ENCODE measurements around the gene TWF2. TPM values are rescaled to one million over a fixed set of nuclear protein-coding genes. Genes with fewer than 3 reads are reported as not detected.

Gene TWF2
- total and polyA plus RNA-seq, 2 of the 13 experiments (the other 11 are each of a cell fraction or from before 2014, with no cell fraction given): 45.5 to 108 TPM

DNA sequence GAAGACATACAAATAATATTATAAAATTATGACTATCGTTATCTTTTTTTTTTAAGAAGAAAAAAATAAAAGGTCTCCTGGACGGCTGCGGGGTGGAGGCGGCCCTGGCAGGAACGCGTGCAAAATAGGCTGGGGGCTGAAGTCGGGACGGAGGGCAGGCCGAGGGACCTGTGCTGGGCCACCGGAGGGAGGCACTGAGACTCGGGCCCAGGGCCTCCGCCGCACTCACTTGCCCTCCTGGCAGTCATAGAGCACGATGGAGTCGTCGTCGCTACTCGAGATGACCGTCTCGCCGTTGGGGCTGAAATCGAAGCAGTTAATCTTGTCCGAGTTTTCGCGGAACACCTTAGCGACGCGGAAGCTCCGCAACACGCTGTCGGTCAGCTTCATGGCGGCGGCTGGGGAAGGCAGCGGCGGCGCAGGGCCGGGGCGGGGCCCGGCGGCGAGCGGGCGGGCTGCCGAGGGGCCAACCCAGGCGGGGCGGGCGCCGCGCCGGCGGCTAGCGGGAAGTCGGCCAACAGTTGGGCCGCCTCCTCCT is 39.1 kb upstream of the TWF2 start (continued):
- TF ChIP-seq CBX2 (IDR thresholded peaks at IDR 0.05; ENCODE audit: low read depth, low read length) (no peak), CBX2 (CRISPR knock-in tag; IDR thresholded peaks at IDR 0.05; ENCODE audit: low read depth) (peak; percentile 40; the same call in 1 of the 2 replicates), PRMT3 (CRISPR knock-in tag; IDR thresholded peaks at IDR 0.05; ENCODE audit: borderline replicate concordance, low read depth) (no peak), ZNF460 (CRISPR knock-in tag; IDR thresholded peaks at IDR 0.05; ENCODE audit: borderline replicate concordance) (no peak), ZNF816 (CRISPR knock-in tag; IDR thresholded peaks at IDR 0.05; ENCODE audit: borderline replicate concordance) (0 out of 2 replicates have a peak, but pooled peaks have one; percentile 69), ZSCAN9 (CRISPR knock-in tag; IDR thresholded peaks at IDR 0.05; ENCODE audit: borderline replicate concordance) (peak; percentile 19), TP53 (CRISPR knock-in tag; conservative IDR thresholded peaks at IDR 0.05) (no peak)
- TF ChIP-seq, protein P1, sequence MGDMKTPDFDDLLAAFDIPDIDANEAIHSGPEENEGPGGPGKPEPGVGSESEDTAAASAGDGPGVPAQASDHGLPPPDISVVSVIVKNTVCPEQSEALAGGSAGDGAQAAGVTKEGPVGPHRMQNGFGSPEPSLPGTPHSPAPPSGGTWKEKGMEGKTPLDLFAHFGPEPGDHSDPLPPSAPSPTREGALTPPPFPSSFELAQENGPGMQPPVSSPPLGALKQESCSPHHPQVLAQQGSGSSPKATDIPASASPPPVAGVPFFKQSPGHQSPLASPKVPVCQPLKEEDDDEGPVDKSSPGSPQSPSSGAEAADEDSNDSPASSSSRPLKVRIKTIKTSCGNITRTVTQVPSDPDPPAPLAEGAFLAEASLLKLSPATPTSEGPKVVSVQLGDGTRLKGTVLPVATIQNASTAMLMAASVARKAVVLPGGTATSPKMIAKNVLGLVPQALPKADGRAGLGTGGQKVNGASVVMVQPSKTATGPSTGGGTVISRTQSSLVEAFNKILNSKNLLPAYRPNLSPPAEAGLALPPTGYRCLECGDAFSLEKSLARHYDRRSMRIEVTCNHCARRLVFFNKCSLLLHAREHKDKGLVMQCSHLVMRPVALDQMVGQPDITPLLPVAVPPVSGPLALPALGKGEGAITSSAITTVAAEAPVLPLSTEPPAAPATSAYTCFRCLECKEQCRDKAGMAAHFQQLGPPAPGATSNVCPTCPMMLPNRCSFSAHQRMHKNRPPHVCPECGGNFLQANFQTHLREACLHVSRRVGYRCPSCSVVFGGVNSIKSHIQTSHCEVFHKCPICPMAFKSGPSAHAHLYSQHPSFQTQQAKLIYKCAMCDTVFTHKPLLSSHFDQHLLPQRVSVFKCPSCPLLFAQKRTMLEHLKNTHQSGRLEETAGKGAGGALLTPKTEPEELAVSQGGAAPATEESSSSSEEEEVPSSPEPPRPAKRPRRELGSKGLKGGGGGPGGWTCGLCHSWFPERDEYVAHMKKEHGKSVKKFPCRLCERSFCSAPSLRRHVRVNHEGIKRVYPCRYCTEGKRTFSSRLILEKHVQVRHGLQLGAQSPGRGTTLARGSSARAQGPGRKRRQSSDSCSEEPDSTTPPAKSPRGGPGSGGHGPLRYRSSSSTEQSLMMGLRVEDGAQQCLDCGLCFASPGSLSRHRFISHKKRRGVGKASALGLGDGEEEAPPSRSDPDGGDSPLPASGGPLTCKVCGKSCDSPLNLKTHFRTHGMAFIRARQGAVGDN (CRISPR knock-in tag; IDR thresholded peaks at IDR 0.05): peak; percentile 69
- TF ChIP-seq, protein P2, sequence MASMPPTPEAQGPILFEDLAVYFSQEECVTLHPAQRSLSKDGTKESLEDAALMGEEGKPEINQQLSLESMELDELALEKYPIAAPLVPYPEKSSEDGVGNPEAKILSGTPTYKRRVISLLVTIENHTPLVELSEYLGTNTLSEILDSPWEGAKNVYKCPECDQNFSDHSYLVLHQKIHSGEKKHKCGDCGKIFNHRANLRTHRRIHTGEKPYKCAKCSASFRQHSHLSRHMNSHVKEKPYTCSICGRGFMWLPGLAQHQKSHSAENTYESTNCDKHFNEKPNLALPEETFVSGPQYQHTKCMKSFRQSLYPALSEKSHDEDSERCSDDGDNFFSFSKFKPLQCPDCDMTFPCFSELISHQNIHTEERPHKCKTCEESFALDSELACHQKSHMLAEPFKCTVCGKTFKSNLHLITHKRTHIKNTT (CRISPR knock-in tag; IDR thresholded peaks at IDR 0.05): no peak
